Nephron (organoid): Measurements from ENCODE around the gene HNF1B.

Source experiments
- H3K27ac Mint-ChIP-seq, 3 experiments: 2 replicates each; pipeline ENCODE4 v1.8.0; 2020; ENCODE audit warnings: mixed read lengths in 3 of 3, mild to moderate bottlenecking in 2 of 3, moderate library complexity in 1 of 3
- H3K27me3 Mint-ChIP-seq: 2 replicates; pipeline ENCODE4 v1.8.0; 2021; ENCODE audit warnings: low read depth, mild to moderate bottlenecking, moderate library complexity, mixed read lengths
- H3K36me3 Mint-ChIP-seq: 2 replicates; pipeline ENCODE4 v1.8.0; 2020; ENCODE audit warnings: low read depth, mixed read lengths
- H3K4me1 Mint-ChIP-seq: 2 replicates; pipeline ENCODE4 v1.8.0; 2020; ENCODE audit warnings: mixed read lengths
- H3K4me3 Mint-ChIP-seq, 3 experiments: 2 replicates each; pipeline ENCODE4 v1.8.0; 2020; ENCODE audit warnings: mild to moderate bottlenecking in 3 of 3, mixed read lengths in 3 of 3, moderate library complexity in 2 of 3
- H3K9me3 Mint-ChIP-seq: 2 replicates; pipeline ENCODE4 v1.8.0; 2020; ENCODE audit warnings: mixed read lengths
- CTCF ChIP-seq, 3 experiments: fragments of 200-600 bp; sonication (generic); IDR thresholded peaks; one replicate each; pipeline ENCODE4 v1.5.0; 2021; ENCODE audit warnings: antibody characterized with exemption in 3 of 3; ENCODE audit not compliant: unreplicated experiment in 3 of 3

Gene HNF1B

DNA sequence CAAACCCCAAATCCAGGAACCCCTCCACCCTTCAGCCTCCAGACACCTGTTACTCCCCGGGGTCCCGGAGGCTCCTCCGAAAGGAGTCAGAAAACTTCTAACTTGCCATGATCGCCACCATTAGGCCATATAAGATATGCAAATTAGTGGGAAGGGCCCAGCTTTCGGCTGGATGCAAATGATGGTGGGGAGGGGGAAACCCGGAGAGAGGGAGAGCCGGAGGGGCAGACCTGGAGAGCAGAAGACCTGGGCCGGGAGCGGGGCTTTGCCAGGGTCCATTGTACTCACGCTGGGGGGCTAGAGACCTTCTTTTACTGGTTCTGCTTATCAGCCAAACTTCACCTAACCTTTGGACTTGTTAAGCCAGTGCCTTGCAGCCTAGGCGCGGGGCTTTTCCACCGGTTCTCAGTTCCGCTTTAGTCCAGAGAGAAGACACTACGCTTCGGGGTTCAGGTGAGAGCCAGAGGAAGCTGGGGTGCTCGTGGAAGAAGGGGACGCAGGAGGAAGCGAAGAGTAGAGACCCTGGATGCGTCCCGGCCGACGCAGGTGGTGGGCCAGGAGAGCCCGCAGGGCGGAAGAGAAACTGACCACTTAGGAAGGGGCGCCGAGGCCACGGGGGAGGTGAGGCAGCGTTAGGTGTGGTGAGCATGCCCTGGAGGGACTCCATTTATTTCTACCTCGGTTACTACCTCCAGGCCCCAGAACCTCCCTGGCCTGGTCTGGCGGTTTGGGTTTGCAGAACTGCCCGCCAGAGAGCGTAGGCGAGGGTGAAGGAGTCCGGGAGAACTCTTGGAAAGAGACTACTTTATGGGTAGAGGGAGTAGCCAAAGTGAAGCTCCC is at the start of gene HNF1B:
HNF1B (minus strand) TSS at position 99 of the 840 bp plus-strand sequence. CDS start 175 bp downstream, outside the sequence.
- H3K27ac Mint-ChIP-seq = peak within 1 kb of the TSS; percentile 90 to 97 (median 94)
- H3K4me3 Mint-ChIP-seq = peak within 1 kb of the TSS; percentile 85 to 97 (median 92)
- no peak for TF ChIP-seq CTCF (IDR thresholded peaks at IDR 0.05; ENCODE audit: unreplicated experiment in 3 of 3)
- peaks cover 10% of the 10 kb centered on the region for H3K4me1 Mint-ChIP-seq
- H3K9me3 Mint-ChIP-seq = no peaks in the 10 kb centered on the region
- peaks cover 95% of the 10 kb centered on the region for H3K27me3 Mint-ChIP-seq
- H3K36me3 Mint-ChIP-seq = peaks cover 4% of the 10 kb centered on the region

- H3K9me3 Mint-ChIP-seq = no peaks in the 10 kb centered on the region
- no peaks in the 10 kb centered on the region for H3K36me3 Mint-ChIP-seq
- H3K27me3 Mint-ChIP-seq = peaks cover 32% of the 10 kb centered on the region
- H3K4me3 Mint-ChIP-seq = no peak overlapping the region
- peaks cover 13% of the 10 kb centered on the region for H3K4me1 Mint-ChIP-seq
- H3K27ac Mint-ChIP-seq = peak overlapping the region; percentile 77 to 91 (median 90)
- TF ChIP-seq CTCF (IDR thresholded peaks at IDR 0.05; ENCODE audit: unreplicated experiment in 3 of 3) = no peak
Measured at GRCh38 chr17:37792787-37793186, 47.9 kb upstream of the HNF1B start.

DNA sequence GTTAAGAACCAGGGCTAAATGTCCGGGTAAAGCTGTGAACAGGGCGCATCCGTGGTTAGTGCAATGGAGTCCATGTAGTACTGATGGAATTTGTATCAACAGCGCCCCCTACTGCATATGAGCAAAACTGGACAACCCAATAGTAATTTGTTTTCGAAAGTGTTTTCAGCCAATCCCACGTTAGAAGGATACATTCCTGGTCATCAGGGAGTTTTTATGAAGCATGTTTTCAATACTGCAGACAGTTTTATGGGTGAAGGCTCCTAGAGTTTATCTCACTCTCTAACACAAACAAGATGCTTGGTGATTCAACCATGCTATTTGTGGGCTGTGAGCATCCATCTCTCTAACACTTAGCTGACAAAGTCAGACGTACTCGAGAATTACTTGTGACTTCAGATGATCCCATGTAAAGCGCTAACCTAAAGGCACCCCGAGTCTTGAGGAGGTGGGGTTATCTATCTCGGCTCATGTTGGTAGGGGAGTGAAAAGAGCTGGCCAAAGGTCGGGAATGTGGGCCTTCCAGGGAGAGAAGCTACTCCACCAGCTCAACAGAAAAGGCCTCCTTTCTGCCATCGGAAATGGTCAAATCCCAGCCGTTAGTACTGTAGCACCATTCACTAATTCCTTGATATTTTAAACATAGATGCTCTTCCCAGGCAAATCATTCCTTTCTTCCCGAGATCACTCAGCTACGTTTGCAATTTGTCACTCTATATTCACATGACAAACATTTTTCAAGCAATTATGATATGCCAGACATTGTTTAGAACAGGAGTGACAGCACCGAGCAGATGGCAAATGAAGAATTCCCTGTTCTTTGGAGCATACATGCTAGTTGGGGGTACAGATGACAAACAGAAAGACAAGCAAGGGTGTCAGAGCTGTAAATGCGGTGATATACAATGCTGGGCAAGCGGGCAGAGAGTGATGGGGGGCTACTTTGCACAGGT is 46.9 kb upstream of the HNF1B start:
- Mint-ChIP-seq H3K27ac (peak overlapping the region; percentile 77 to 91 (median 90)), H3K36me3 (no peaks in the 10 kb centered on the region), H3K4me1 (peaks cover 15% of the 10 kb centered on the region), H3K4me3 (no peak overlapping the region), H3K27me3 (peaks cover 33% of the 10 kb centered on the region), H3K9me3 (no peaks in the 10 kb centered on the region)
- peak; percentile 51 to 64 (median 52) for TF ChIP-seq CTCF (IDR thresholded peaks at IDR 0.05; ENCODE audit: unreplicated experiment in 3 of 3)

GRCh38 chr17:37789771-37790541 is 45.1 kb upstream of the HNF1B start:
- Mint-ChIP-seq H3K4me1 (peaks cover 19% of the 10 kb centered on the region), H3K36me3 (no peaks in the 10 kb centered on the region), H3K4me3 (peak overlapping the region in 1 of 3 experiments; percentile 42), H3K9me3 (no peaks in the 10 kb centered on the region), H3K27ac (peak overlapping the region; percentile 86 to 91 (median 90)), H3K27me3 (peaks cover 28% of the 10 kb centered on the region)
- TF ChIP-seq CTCF (IDR thresholded peaks at IDR 0.05; ENCODE audit: unreplicated experiment in 3 of 3) = no peak

DNA sequence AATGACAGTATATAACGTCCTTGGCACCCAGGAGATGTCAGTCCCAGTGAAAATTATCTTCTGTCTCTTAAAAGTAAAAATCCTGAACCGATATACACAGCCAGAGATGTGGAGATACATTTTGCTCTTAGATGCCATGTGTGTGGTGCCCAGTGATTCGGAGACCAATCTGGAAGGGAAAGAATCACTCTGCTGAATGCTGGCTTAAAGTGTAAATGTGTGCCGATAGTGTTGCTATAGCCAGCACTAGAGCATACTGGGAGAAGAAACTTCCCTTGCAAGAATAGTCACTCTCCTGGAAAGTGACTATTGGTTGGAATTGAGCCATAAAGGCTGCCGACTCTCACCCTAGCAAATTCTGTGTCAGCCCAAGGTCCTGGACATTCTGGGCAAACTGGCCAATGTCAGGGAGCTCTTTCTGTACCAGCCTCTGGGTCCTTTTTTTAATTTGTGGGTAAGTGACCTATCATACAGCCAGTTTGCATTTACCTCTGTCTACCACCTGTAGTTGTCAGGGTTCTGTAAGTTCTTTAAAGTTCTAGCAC is 44.2 kb upstream of the HNF1B start:
- Mint-ChIP-seq H3K9me3 (no peaks in the 10 kb centered on the region), H3K27ac (peak overlapping the region; percentile 86 to 91 (median 90)), H3K27me3 (peaks cover 27% of the 10 kb centered on the region), H3K4me1 (peaks cover 19% of the 10 kb centered on the region), H3K4me3 (no peak overlapping the region), H3K36me3 (no peaks in the 10 kb centered on the region)
- no peak for TF ChIP-seq CTCF (IDR thresholded peaks at IDR 0.05; ENCODE audit: unreplicated experiment in 3 of 3)
